ENCODE data around the gene PRICKLE4.

- TF ChIP-seq CTCF (IDR thresholded peaks at IDR 0.05) (no peak), EZH2 (IDR thresholded peaks at IDR 0.05; ENCODE audit: borderline replicate concordance, insufficient read depth, low read depth, low read length, poor library complexity, severe bottlenecking) (no peak)
These were observed 24.2 kb upstream of the PRICKLE4 start for GRCh38 chr6:41756354-41756753.

All from B cell (primary cell).